ENCODE results near the gene CEP152.

The CEP152 gene

DNA sequence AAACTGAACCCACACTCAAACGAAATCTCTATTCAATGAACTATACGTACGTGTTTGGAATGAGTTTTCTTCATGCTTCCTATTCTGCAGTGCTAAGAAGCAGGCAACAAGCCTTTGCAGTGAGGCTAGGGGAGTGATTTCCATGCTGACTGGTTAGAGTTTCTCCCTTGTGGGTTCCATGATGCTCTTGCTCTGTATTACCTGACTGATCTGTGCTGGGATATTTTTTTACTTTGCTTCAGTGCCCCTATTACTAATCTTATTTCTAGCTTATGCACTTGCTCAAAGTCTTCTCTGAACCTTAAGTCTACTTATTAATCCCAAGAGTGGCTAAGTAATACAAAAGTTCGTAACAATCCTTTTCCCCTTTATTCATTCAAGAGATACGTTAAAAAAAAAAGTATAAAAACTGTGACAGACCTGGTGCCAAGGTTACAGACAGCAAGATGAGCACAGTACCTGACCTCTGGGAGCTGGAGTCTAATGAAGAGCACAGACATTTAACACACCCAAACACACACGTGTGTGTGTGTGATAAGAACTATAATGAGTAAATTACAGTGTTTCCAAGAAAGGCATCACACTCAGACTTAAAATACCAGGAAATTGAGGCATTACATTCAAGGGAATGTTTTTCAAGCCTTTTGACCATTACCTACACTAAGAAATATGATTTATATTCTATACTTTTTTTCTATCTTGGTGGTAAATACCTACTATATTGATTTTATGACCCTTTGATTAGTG, 114.9 kb downstream of the CEP152 start:
- DNase-seq: no peak

DNA sequence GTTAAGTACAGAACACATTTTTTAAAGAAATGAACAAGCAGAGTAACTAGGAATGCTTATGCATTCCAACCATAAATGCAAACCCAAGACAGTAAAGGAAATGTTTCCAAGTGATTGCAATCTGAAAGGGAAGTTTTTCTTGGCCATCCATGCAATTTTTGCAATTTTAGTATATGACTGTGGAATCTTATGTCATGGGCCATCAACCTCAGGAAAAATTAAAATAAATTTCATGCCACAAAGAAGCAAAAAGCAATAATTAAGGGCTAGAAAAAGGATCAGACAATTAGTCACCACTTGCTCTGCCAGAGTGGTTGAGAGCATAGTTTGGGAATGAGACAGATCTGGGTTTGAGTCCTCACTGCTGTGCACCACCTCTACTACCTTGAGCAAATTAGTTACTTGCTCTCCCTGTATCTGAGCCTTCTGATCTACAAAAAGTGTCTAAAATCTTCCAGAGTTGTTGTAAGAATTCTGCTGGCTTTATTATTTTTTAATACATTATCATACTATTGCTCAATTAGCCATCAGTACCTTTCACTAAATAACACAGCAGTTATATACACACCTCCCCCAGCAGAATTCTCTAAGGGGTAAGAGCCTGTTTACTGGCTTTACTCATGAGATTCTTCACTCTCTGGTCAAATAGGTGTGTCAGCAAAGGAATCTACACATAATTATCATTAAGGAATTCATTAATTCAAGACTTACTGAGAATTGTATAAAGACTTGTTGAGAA, 115.6 kb downstream of the CEP152 start:
- DNase-seq: no peak

DNA sequence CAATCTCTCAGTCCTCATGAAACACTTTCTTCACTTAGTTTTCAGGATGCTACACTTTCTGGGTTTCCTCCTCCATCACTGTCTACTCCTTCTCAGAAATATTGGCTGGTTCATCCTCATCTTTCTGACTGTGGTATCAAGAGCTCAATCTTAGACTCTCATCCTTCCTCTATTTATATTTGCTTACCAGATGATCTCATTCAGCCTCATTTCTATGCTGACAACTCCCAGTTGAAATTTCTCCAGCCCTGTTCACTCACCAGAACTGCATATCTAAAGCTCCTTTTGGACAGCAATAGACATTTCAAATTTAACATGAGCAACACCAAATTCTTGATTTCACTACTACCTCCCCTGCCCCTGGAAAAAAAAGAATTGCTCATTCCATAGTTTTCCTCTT, 117.4 kb downstream of the CEP152 start:
- DNase-seq: no peak

DNA sequence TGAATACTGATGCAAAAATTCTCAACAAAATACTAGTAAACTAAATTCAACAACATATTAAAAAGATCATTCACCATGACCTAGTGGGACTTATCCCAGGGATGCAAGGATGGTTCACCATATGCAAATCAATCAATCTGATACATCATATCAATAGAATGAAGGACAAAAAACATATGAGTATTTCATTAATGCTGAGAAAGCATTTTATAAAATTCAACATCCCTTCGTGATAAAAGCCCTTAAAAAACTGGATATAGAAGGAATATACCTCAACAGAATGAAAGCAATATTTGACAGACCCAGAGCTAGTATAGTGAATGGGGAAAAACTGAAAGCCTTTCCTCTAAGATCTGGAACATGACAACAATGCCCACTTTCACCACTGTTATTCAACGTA, 122.4 kb downstream of the CEP152 start:
- no peak for DNase-seq

Measured in KG1 (cell line).